Measurements from ENCODE around the gene ZMYND10. TPM values are rescaled to one million over a fixed set of nuclear protein-coding genes. Genes with fewer than 3 reads are reported as not detected.

ZMYND10 gene
- polyA plus RNA-seq, 4 donors = 0.43 to 2.5 (median 1.2) TPM

GRCh38 chr3:50374363-50375257, 29.1 kb upstream of the ZMYND10 start:
- Histone ChIP-seq H3K4me1 (ENCODE audit: control insufficient read depth in 3 of 3, insufficient read depth in 2 of 3, low read depth in 1 of 3, low read length in 2 of 3) (peaks cover 0 to 12% (median 2%) of the 10 kb centered on the region in 3 donors), H3K9me3 (ENCODE audit: control insufficient read depth in 2 of 2, insufficient read depth in 1 of 2, low read depth in 1 of 2, low read length in 1 of 2) (no peaks in the 10 kb centered on the region), H3K36me3 (ENCODE audit: control insufficient read depth in 3 of 3, insufficient read depth in 2 of 3, low read depth in 1 of 3, low read length in 3 of 3) (peaks cover 0 to 3% (median 0%) of the 10 kb centered on the region in 3 donors), H3K27ac (ENCODE audit: low read depth in 1 of 3, low read length in 2 of 3) (no peak overlapping the region), H3K4me3 (ENCODE audit: low read depth in 1 of 3, low read length in 3 of 3) (no peak overlapping the region), H3K27me3 (ENCODE audit: control insufficient read depth in 3 of 3, insufficient read depth in 3 of 3, low read length in 3 of 3) (peaks cover 0 to 3% (median 0%) of the 10 kb centered on the region in 3 donors)
- DNase-seq (no peak), FAIRE-seq (no peak)
- 74 to 76% (median 75%) methylated on average over 20 to 22 of the region's 22 CpGs for WGBS, 3 donors

GRCh38 chr3:50373146-50374051, 27.9 kb upstream of the ZMYND10 start:
- H3K27ac ChIP-seq (ENCODE audit: low read depth in 1 of 3, low read length in 2 of 3) = no peak overlapping the region
- H3K9me3 ChIP-seq (ENCODE audit: control insufficient read depth in 2 of 2, insufficient read depth in 1 of 2, low read depth in 1 of 2, low read length in 1 of 2) = no peaks in the 10 kb centered on the region
- peaks cover 0 to 3% (median 0%) of the 10 kb centered on the region in 3 donors for H3K27me3 ChIP-seq (ENCODE audit: control insufficient read depth in 3 of 3, insufficient read depth in 3 of 3, low read length in 3 of 3)
- no peak overlapping the region for H3K4me3 ChIP-seq (ENCODE audit: low read depth in 1 of 3, low read length in 3 of 3)
- no peak for FAIRE-seq
- DNase-seq = no peak
- 58 to 67% (median 59%) methylated on average over 12 of the region's 12 CpGs for WGBS, 3 donors
- H3K4me1 ChIP-seq (ENCODE audit: control insufficient read depth in 3 of 3, insufficient read depth in 2 of 3, low read depth in 1 of 3, low read length in 2 of 3) = peaks cover 0 to 12% (median 2%) of the 10 kb centered on the region in 3 donors
- H3K36me3 ChIP-seq (ENCODE audit: control insufficient read depth in 3 of 3, insufficient read depth in 2 of 3, low read depth in 1 of 3, low read length in 3 of 3) = peaks cover 0 to 3% (median 0%) of the 10 kb centered on the region in 3 donors

GRCh38 chr3:50372349-50372748, 26.8 kb upstream of the ZMYND10 start:
- Histone ChIP-seq H3K9me3 (ENCODE audit: control insufficient read depth in 2 of 2, insufficient read depth in 1 of 2, low read depth in 1 of 2, low read length in 1 of 2) (no peaks in the 10 kb centered on the region), H3K4me3 (ENCODE audit: low read depth in 1 of 3, low read length in 3 of 3) (no peak overlapping the region), H3K4me1 (ENCODE audit: control insufficient read depth in 3 of 3, insufficient read depth in 2 of 3, low read depth in 1 of 3, low read length in 2 of 3) (peaks cover 0 to 12% (median 2%) of the 10 kb centered on the region in 3 donors), H3K36me3 (ENCODE audit: control insufficient read depth in 3 of 3, insufficient read depth in 2 of 3, low read depth in 1 of 3, low read length in 3 of 3) (peaks cover 0 to 2% (median 0%) of the 10 kb centered on the region in 3 donors), H3K27ac (ENCODE audit: low read depth in 1 of 3, low read length in 2 of 3) (no peak overlapping the region), H3K27me3 (ENCODE audit: control insufficient read depth in 3 of 3, insufficient read depth in 3 of 3, low read length in 3 of 3) (peaks cover 0 to 3% (median 0%) of the 10 kb centered on the region in 3 donors)
- WGBS, 3 donors = 16 to 46% (median 30%) methylated on average over 8 of the region's 8 CpGs
- FAIRE-seq (no peak), DNase-seq (peak; percentile 78 to 94)

- peaks cover 0 to 12% (median 2%) of the 10 kb centered on the region in 3 donors for H3K4me1 ChIP-seq (ENCODE audit: control insufficient read depth in 3 of 3, insufficient read depth in 2 of 3, low read depth in 1 of 3, low read length in 2 of 3)
- no peak overlapping the region for H3K4me3 ChIP-seq (ENCODE audit: low read depth in 1 of 3, low read length in 3 of 3)
- peaks cover 0 to 3% (median 0%) of the 10 kb centered on the region in 3 donors for H3K27me3 ChIP-seq (ENCODE audit: control insufficient read depth in 3 of 3, insufficient read depth in 3 of 3, low read length in 3 of 3)
- no peaks in the 10 kb centered on the region for H3K9me3 ChIP-seq (ENCODE audit: control insufficient read depth in 2 of 2, insufficient read depth in 1 of 2, low read depth in 1 of 2, low read length in 1 of 2)
- WGBS, 3 donors = 65 to 85% (median 79%) methylated on average over 3 of the region's 3 CpGs
- no peak for FAIRE-seq
- no peak for DNase-seq
- H3K36me3 ChIP-seq (ENCODE audit: control insufficient read depth in 3 of 3, insufficient read depth in 2 of 3, low read depth in 1 of 3, low read length in 3 of 3) = no peaks in the 10 kb centered on the region
- H3K27ac ChIP-seq (ENCODE audit: low read depth in 1 of 3, low read length in 2 of 3) = no peak overlapping the region
Observed at GRCh38 chr3:50371133-50371685, 25.7 kb upstream of the ZMYND10 start.

- Histone ChIP-seq H3K27ac (ENCODE audit: low read depth in 1 of 3, low read length in 2 of 3) (no peak overlapping the region), H3K9me3 (ENCODE audit: control insufficient read depth in 2 of 2, insufficient read depth in 1 of 2, low read depth in 1 of 2, low read length in 1 of 2) (no peaks in the 10 kb centered on the region), H3K4me1 (ENCODE audit: control insufficient read depth in 3 of 3, insufficient read depth in 2 of 3, low read depth in 1 of 3, low read length in 2 of 3) (peaks cover 0 to 16% (median 2%) of the 10 kb centered on the region in 3 donors), H3K27me3 (ENCODE audit: control insufficient read depth in 3 of 3, insufficient read depth in 3 of 3, low read length in 3 of 3) (peaks cover 0 to 3% (median 0%) of the 10 kb centered on the region in 3 donors), H3K4me3 (ENCODE audit: low read depth in 1 of 3, low read length in 3 of 3) (no peak overlapping the region), H3K36me3 (ENCODE audit: control insufficient read depth in 3 of 3, insufficient read depth in 2 of 3, low read depth in 1 of 3, low read length in 3 of 3) (no peaks in the 10 kb centered on the region)
- DNase-seq = no peak
- 56 to 66% (median 60%) methylated on average over 14 of the region's 14 CpGs for WGBS, 3 donors
- FAIRE-seq = no peak
Observed at GRCh38 chr3:50370594-50370993, 25.1 kb upstream of the ZMYND10 start.

- no peak overlapping the region for H3K4me3 ChIP-seq (ENCODE audit: low read depth in 1 of 3, low read length in 3 of 3)
- H3K9me3 ChIP-seq (ENCODE audit: control insufficient read depth in 2 of 2, insufficient read depth in 1 of 2, low read depth in 1 of 2, low read length in 1 of 2) = no peaks in the 10 kb centered on the region
- H3K36me3 ChIP-seq (ENCODE audit: control insufficient read depth in 3 of 3, insufficient read depth in 2 of 3, low read depth in 1 of 3, low read length in 3 of 3) = no peaks in the 10 kb centered on the region
- FAIRE-seq (no peak), DNase-seq (no peak)
- WGBS, 3 donors = 68 to 70% (median 69%) methylated on average over 9 of the region's 9 CpGs
- H3K27ac ChIP-seq (ENCODE audit: low read depth in 1 of 3, low read length in 2 of 3) = no peak overlapping the region
- H3K27me3 ChIP-seq (ENCODE audit: control insufficient read depth in 3 of 3, insufficient read depth in 3 of 3, low read length in 3 of 3) = no peaks in the 10 kb centered on the region
- peaks cover 0 to 26% (median 2%) of the 10 kb centered on the region in 3 donors for H3K4me1 ChIP-seq (ENCODE audit: control insufficient read depth in 3 of 3, insufficient read depth in 2 of 3, low read depth in 1 of 3, low read length in 2 of 3)
Observed at GRCh38 chr3:50369012-50369670, 23.6 kb upstream of the ZMYND10 start.

- no peak for FAIRE-seq
- peak overlapping the region in 2 of 3 donors; percentile 60 to 81 for H3K4me3 ChIP-seq (ENCODE audit: low read depth in 1 of 3, low read length in 3 of 3)
Observed at GRCh38 chr3:50365842-50366220, 20.3 kb upstream of the ZMYND10 start.

More at GRCh38 chr3:50365842-50366220, 20.3 kb upstream of the ZMYND10 start:
- DNase-seq = no peak
- H3K27me3 ChIP-seq (ENCODE audit: control insufficient read depth in 3 of 3, insufficient read depth in 3 of 3, low read length in 3 of 3) = no peaks in the 10 kb centered on the region
- peaks cover 0 to 14% (median 0%) of the 10 kb centered on the region in 3 donors for H3K4me1 ChIP-seq (ENCODE audit: control insufficient read depth in 3 of 3, insufficient read depth in 2 of 3, low read depth in 1 of 3, low read length in 2 of 3)
- 44 to 70% (median 48%) methylated on average over 5 of the region's 5 CpGs for WGBS, 3 donors
- no peaks in the 10 kb centered on the region for H3K9me3 ChIP-seq (ENCODE audit: control insufficient read depth in 2 of 2, insufficient read depth in 1 of 2, low read depth in 1 of 2, low read length in 1 of 2)
- no peaks in the 10 kb centered on the region for H3K36me3 ChIP-seq (ENCODE audit: control insufficient read depth in 3 of 3, insufficient read depth in 2 of 3, low read depth in 1 of 3, low read length in 3 of 3)
- H3K27ac ChIP-seq (ENCODE audit: low read depth in 1 of 3, low read length in 2 of 3) = peak overlapping the region in 1 of 3 donors; percentile 82

Measured in small intestine (tissue), 7 donors.